Measurements from ENCODE around the gene CACNA2D3. TPM values are rescaled to one million over a fixed set of nuclear protein-coding genes. Genes with fewer than 3 reads are reported as not detected.

Gene CACNA2D3
- total RNA-seq, 1 experiment from 2014 or later: not detected

DNA sequence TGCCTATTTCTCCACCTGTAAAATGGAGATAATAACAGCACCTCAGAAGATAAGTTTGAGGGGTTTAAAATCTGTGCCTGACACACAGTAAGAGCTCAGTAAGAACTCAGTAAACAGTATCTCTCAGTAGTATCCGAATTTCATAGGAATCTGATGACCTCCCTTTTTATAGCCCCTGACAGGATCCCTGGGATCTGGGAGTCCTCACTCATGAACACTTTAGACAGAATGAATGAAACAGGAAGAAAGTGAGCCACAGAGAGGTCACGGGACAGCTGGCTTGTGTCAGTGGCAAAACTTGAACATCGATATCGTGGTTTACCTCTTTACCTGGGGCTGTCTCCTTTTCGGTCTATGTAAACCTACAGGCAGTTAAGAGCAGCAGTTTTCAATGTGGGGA lies 754.3 kb downstream of the CACNA2D3 start:
- H3K36me3 Mint-ChIP-seq (ENCODE audit: insufficient read depth, unreplicated experiment): no peaks in the 10 kb centered on the region
- intact Hi-C loops (cut with micrococcal nuclease; ENCODE audit: unreplicated experiment): loop anchor here (10.0 kb wide), 1 partner anchor 78 kb away; no protein-coding TSS in a partner anchor
- CTCF ChIA-PET: no interaction called here

DNA sequence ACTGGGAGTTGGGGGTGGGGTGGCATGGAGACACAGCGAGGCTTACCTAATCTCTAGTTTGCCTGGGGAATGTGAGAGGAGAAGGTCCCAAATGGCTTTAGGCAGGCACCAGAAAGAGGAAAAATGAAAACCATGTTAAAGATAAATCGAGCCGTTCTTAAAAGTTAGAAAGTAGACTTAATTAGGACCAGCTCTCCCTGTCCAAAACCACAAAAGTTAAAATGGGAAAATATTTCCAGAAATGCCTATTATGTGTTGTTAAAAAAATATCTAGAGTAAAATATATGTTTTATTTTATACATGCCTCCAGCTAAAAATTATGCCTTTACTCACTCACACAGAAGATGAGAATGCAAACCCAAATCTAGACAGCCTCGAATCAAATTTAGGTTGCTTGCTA lies 755.4 kb downstream of the CACNA2D3 start:
- Mint-ChIP-seq H3K36me3 (ENCODE audit: insufficient read depth, unreplicated experiment) (no peaks in the 10 kb centered on the region), H3K27me3 (ENCODE audit: insufficient read depth, unreplicated experiment) (peaks cover 29% of the 10 kb centered on the region), H3K4me3 (ENCODE audit: unreplicated experiment) (no peak overlapping the region), H3K9me3 (ENCODE audit: unreplicated experiment) (no peaks in the 10 kb centered on the region), H3K4me1 (ENCODE audit: low read depth, unreplicated experiment) (no peaks in the 10 kb centered on the region), H3K27ac (ENCODE audit: unreplicated experiment) (no peak overlapping the region)
- TF ChIP-seq, protein P1, sequence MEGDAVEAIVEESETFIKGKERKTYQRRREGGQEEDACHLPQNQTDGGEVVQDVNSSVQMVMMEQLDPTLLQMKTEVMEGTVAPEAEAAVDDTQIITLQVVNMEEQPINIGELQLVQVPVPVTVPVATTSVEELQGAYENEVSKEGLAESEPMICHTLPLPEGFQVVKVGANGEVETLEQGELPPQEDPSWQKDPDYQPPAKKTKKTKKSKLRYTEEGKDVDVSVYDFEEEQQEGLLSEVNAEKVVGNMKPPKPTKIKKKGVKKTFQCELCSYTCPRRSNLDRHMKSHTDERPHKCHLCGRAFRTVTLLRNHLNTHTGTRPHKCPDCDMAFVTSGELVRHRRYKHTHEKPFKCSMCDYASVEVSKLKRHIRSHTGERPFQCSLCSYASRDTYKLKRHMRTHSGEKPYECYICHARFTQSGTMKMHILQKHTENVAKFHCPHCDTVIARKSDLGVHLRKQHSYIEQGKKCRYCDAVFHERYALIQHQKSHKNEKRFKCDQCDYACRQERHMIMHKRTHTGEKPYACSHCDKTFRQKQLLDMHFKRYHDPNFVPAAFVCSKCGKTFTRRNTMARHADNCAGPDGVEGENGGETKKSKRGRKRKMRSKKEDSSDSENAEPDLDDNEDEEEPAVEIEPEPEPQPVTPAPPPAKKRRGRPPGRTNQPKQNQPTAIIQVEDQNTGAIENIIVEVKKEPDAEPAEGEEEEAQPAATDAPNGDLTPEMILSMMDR (IDR thresholded peaks at IDR 0.05; ENCODE audit: insufficient read depth in 1 of 2, low read depth in 1 of 2, low read length in 1 of 2, severe bottlenecking in 1 of 2, unreplicated experiment in 1 of 2): no peak
- no peak overlapping the region for H3K4me3 ChIP-seq (ENCODE audit: low read depth, low read length)
- DNase-seq: no peak
- H3K27me3 ChIP-seq (replicated peaks; ENCODE audit: control insufficient read depth, insufficient read depth, low read length): no peaks in the 10 kb centered on the region; the same call in 1 of the 2 replicates
- H3K4me1 ChIP-seq: no peaks in the 10 kb centered on the region
- ChIA-PET CTCF (no interaction called here), POLR2A (no interaction called here)
- no peaks in the 10 kb centered on the region for H3K36me3 ChIP-seq (ENCODE audit: control insufficient read depth, insufficient read depth, low read length)
- intact Hi-C loops (cut with micrococcal nuclease; ENCODE audit: unreplicated experiment): loop anchor here (10.0 kb wide), 1 partner anchor 77 kb away; no protein-coding TSS in a partner anchor
- no peaks in the 10 kb centered on the region for H3K9me3 ChIP-seq
- no TSS peak for BruUV-seq (replicated peaks)

More for the DNA sequence above, 754.3 kb downstream of the CACNA2D3 start:
- TF ChIP-seq, protein P1 (IDR thresholded peaks at IDR 0.05; ENCODE audit: insufficient read depth in 1 of 2, low read depth in 1 of 2, low read length in 1 of 2, severe bottlenecking in 1 of 2, unreplicated experiment in 1 of 2): no peak
- no peaks in the 10 kb centered on the region for H3K9me3 Mint-ChIP-seq (ENCODE audit: unreplicated experiment)
- POLR2A ChIA-PET: no interaction called here
- H3K4me3 Mint-ChIP-seq (ENCODE audit: unreplicated experiment): no peak overlapping the region
- Histone ChIP-seq H3K36me3 (ENCODE audit: control insufficient read depth, insufficient read depth, low read length) (no peaks in the 10 kb centered on the region), H3K27me3 (replicated peaks; ENCODE audit: control insufficient read depth, insufficient read depth, low read length) (no peaks in the 10 kb centered on the region; the same call in 1 of the 2 replicates), H3K4me1 (no peaks in the 10 kb centered on the region), H3K4me3 (ENCODE audit: low read depth, low read length) (no peak overlapping the region), H3K9me3 (no peaks in the 10 kb centered on the region)
- H3K27me3 Mint-ChIP-seq (ENCODE audit: insufficient read depth, unreplicated experiment): peaks cover 24% of the 10 kb centered on the region
- BruUV-seq (replicated peaks): no TSS peak
- DNase-seq: no peak
- no peaks in the 10 kb centered on the region for H3K4me1 Mint-ChIP-seq (ENCODE audit: low read depth, unreplicated experiment)
- H3K27ac Mint-ChIP-seq (ENCODE audit: unreplicated experiment): no peak overlapping the region

DNA sequence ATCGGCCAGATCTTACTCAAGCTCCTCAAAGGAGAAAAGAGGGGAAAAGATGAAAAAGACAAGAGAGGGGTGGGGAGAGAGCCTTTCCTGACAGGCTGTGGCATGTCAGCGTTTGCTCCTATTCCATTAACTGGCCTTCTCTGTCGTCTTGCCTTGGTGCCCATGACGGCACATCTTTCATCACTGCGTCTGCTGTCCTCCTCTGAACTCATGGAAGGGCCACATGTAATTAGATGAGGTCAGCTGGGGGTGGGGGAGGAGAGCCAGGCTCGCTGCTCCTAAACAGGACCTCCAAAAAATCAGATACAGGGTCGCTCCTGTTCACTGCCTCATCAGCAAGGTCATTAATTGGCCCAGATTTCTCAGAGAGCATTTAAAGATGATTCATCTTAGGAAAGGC lies 755.8 kb downstream of the CACNA2D3 start:
- TF ChIP-seq, protein P1 (IDR thresholded peaks at IDR 0.05; ENCODE audit: insufficient read depth in 1 of 2, low read depth in 1 of 2, low read length in 1 of 2, severe bottlenecking in 1 of 2, unreplicated experiment in 1 of 2): no peak
- POLR2A ChIA-PET: no interaction called here
- no peak overlapping the region for H3K4me3 Mint-ChIP-seq (ENCODE audit: unreplicated experiment)
- H3K36me3 Mint-ChIP-seq (ENCODE audit: insufficient read depth, unreplicated experiment): no peaks in the 10 kb centered on the region
- H3K9me3 Mint-ChIP-seq (ENCODE audit: unreplicated experiment): no peaks in the 10 kb centered on the region
- H3K27ac Mint-ChIP-seq (ENCODE audit: unreplicated experiment): no peak overlapping the region
- H3K4me1 Mint-ChIP-seq (ENCODE audit: low read depth, unreplicated experiment): no peaks in the 10 kb centered on the region
- CTCF ChIA-PET: no interaction called here
- Histone ChIP-seq H3K36me3 (ENCODE audit: control insufficient read depth, insufficient read depth, low read length) (no peaks in the 10 kb centered on the region), H3K9me3 (no peaks in the 10 kb centered on the region), H3K27me3 (replicated peaks; ENCODE audit: control insufficient read depth, insufficient read depth, low read length) (no peaks in the 10 kb centered on the region; the same call in 1 of the 2 replicates), H3K4me1 (no peaks in the 10 kb centered on the region), H3K4me3 (ENCODE audit: low read depth, low read length) (no peak overlapping the region)
- no peak for DNase-seq
- peaks cover 29% of the 10 kb centered on the region for H3K27me3 Mint-ChIP-seq (ENCODE audit: insufficient read depth, unreplicated experiment)
- intact Hi-C loops (cut with micrococcal nuclease; ENCODE audit: unreplicated experiment): loop anchor here (10.0 kb wide), 1 partner anchor 77 kb away; no protein-coding TSS in a partner anchor
- BruUV-seq (replicated peaks): no TSS peak

Data from Caco-2 (cell line).